GM12878 (cell line): ENCODE measurements around the gene ALDH1L1.

Experiments
- E2F4 ChIP-seq: IDR thresholded peaks from 2 replicates; pipeline ENCODE4 v1.6.1; 2012; ENCODE audit warnings: low read depth, low read length, improper control_type of control experiment
- EGR1 ChIP-seq, 2 experiments: IDR thresholded peaks; 1 replicate in 1 of 2; 2 replicates in 1 of 2; pipeline ENCODE4 v1.6.1; 2011 to 2012; ENCODE audit warnings: low read depth in 2 of 2, low read length in 2 of 2, borderline replicate concordance in 1 of 2, mild to moderate bottlenecking in 1 of 2, moderate library complexity in 1 of 2
- EP300 ChIP-seq, 2 experiments: fragments of 150-350 bp in 1 of 2; IDR thresholded peaks; 2 replicates each; pipeline ENCODE4 v1.6.1; 2011 to 2012; ENCODE audit warnings: low read depth in 2 of 2, low read length in 2 of 2, borderline replicate concordance in 1 of 2, improper control_type of control experiment in 1 of 2, inconsistent platforms in 1 of 2; ENCODE audit not compliant: control insufficient read depth in 1 of 2
- EZH2 ChIP-seq: IDR thresholded peaks from 2 replicates; pipeline ENCODE4 v1.6.1; 2012; ENCODE audit warnings: low read depth, mild to moderate bottlenecking, control low read depth, inconsistent platforms, low read length, borderline replicate concordance; ENCODE audit not compliant: control insufficient read depth
- FOXM1 ChIP-seq: IDR thresholded peaks from 2 replicates; pipeline ENCODE4 v1.6.1; 2012; ENCODE audit warnings: low read depth, mild to moderate bottlenecking, inconsistent platforms, low read length, moderate library complexity
- MTA3 ChIP-seq: IDR thresholded peaks from 2 replicates; pipeline ENCODE4 v1.6.1; 2012; ENCODE audit warnings: low read length, inconsistent platforms, borderline replicate concordance
- MXI1 ChIP-seq: fragments of 150-350 bp; IDR thresholded peaks from 2 replicates; pipeline ENCODE4 v1.6.1; 2011; ENCODE audit warnings: low read depth, mild to moderate bottlenecking, inconsistent platforms, low read length, improper control_type of control experiment
- POLR2A ChIP-seq: IDR thresholded peaks from 2 replicates; pipeline ENCODE4 v1.6.1; 2011; ENCODE audit warnings: low read depth, mild to moderate bottlenecking, low read length
- POLR2AphosphoS2 ChIP-seq: IDR thresholded peaks from 2 replicates; pipeline ENCODE4 v1.6.1; 2011; ENCODE audit warnings: low read depth, mild to moderate bottlenecking, low read length, improper control_type of control experiment, moderate library complexity
- PRDM15 ChIP-seq: fragments of 450-650 bp; formaldehyde crosslinking; IDR thresholded peaks from 2 replicates; pipeline ENCODE4 v1.4.0; 2020; ENCODE audit warnings: mild to moderate bottlenecking, moderate library complexity
- SMC3 ChIP-seq: IDR thresholded peaks from 2 replicates; pipeline ENCODE4 v1.6.1; 2011; ENCODE audit warnings: low read length, improper control_type of control experiment, borderline replicate concordance
- TARDBP ChIP-seq: IDR thresholded peaks from 2 replicates; pipeline ENCODE4 v1.6.1; 2016; ENCODE audit warnings: borderline replicate concordance
- ZNF592 ChIP-seq: fragments of 450-650 bp; IDR thresholded peaks from 2 replicates; pipeline ENCODE4 v1.6.1; 2017; ENCODE audit warnings: mild to moderate bottlenecking, moderate library complexity
- TF ChIP-seq, protein P1 (sequence below), 3 experiments: IDR thresholded peaks in 2 of 3; conservative IDR thresholded peaks in 1 of 3; 2 replicates each; pipeline ENCODE4 v1.5.1; 2011; ENCODE audit warnings: low read depth in 3 of 3, low read length in 3 of 3, mild to moderate bottlenecking in 3 of 3, control low read depth in 2 of 3, moderate library complexity in 2 of 3, inconsistent platforms in 1 of 3, mixed read lengths in 1 of 3; ENCODE audit not compliant: control insufficient read depth in 2 of 3, insufficient read depth in 1 of 3; ENCODE audit errors: extremely low read depth in 1 of 3

DNA sequence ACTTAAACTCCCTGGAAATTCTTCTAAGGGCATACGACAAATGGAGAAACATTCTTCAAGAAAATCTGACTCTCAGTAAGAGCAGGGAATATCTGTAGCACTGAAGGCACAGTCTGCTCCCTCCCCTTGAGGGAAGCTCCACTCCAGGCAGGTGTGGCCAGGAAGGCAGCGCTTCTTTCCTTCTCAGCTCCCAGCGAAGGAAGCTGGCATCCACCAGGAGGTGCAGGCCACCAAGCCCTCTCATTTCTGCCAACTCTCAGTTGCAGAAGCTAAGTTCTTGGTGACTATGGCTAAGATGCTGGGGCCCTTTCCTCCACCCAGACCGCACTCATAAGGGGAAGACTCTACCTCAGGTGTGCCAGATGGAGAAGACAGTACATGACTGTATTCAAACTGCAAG is 58.8 kb downstream of the ALDH1L1 start:
- TF ChIP-seq EGR1 (IDR thresholded peaks at IDR 0.05; ENCODE audit: borderline replicate concordance in 1 of 2, low read depth in 2 of 2, low read length in 2 of 2), result no peak
- no peak for TF ChIP-seq EZH2
- TF ChIP-seq, protein P1, sequence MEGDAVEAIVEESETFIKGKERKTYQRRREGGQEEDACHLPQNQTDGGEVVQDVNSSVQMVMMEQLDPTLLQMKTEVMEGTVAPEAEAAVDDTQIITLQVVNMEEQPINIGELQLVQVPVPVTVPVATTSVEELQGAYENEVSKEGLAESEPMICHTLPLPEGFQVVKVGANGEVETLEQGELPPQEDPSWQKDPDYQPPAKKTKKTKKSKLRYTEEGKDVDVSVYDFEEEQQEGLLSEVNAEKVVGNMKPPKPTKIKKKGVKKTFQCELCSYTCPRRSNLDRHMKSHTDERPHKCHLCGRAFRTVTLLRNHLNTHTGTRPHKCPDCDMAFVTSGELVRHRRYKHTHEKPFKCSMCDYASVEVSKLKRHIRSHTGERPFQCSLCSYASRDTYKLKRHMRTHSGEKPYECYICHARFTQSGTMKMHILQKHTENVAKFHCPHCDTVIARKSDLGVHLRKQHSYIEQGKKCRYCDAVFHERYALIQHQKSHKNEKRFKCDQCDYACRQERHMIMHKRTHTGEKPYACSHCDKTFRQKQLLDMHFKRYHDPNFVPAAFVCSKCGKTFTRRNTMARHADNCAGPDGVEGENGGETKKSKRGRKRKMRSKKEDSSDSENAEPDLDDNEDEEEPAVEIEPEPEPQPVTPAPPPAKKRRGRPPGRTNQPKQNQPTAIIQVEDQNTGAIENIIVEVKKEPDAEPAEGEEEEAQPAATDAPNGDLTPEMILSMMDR (IDR thresholded peaks at IDR 0.05 in 2 of 3, conservative IDR thresholded peaks at IDR 0.05 in 1 of 3; ENCODE audit: control insufficient read depth in 2 of 3, extremely low read depth in 1 of 3, insufficient read depth in 1 of 3, low read depth in 3 of 3, low read length in 3 of 3), result no peak
- no peak for TF ChIP-seq MTA3
- TF ChIP-seq E2F4, result no peak
- TF ChIP-seq POLR2AphosphoS2, result no peak
- no peak for TF ChIP-seq PRDM15
- no peak for TF ChIP-seq TARDBP
- no peak for TF ChIP-seq ZNF592
- TF ChIP-seq MXI1, result no peak
- TF ChIP-seq POLR2A, result no peak
- no peak for TF ChIP-seq EP300 (IDR thresholded peaks at IDR 0.05; ENCODE audit: borderline replicate concordance in 1 of 2, control insufficient read depth in 1 of 2, low read depth in 2 of 2, low read length in 2 of 2)
- no peak for TF ChIP-seq FOXM1
- no peak for TF ChIP-seq SMC3
